GM12801 (cell line): ENCODE data around the gene TELO2.

Experiments
- TF ChIP-seq, protein P1 (sequence below): IDR thresholded peaks from one replicate; pipeline ENCODE4 v1.5.1; 2011; ENCODE audit warnings: control low read depth; ENCODE audit not compliant: insufficient read length; ENCODE audit errors: extremely low read depth

TELO2 gene

GRCh38 chr16:1499756-1500464 lies 6.8 kb downstream of the TELO2 start:
- TF ChIP-seq, protein P1, sequence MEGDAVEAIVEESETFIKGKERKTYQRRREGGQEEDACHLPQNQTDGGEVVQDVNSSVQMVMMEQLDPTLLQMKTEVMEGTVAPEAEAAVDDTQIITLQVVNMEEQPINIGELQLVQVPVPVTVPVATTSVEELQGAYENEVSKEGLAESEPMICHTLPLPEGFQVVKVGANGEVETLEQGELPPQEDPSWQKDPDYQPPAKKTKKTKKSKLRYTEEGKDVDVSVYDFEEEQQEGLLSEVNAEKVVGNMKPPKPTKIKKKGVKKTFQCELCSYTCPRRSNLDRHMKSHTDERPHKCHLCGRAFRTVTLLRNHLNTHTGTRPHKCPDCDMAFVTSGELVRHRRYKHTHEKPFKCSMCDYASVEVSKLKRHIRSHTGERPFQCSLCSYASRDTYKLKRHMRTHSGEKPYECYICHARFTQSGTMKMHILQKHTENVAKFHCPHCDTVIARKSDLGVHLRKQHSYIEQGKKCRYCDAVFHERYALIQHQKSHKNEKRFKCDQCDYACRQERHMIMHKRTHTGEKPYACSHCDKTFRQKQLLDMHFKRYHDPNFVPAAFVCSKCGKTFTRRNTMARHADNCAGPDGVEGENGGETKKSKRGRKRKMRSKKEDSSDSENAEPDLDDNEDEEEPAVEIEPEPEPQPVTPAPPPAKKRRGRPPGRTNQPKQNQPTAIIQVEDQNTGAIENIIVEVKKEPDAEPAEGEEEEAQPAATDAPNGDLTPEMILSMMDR: no peak

GRCh38 chr16:1500465-1501150 lies 7.4 kb downstream of the TELO2 start:
- TF ChIP-seq, protein P1: no peak

DNA sequence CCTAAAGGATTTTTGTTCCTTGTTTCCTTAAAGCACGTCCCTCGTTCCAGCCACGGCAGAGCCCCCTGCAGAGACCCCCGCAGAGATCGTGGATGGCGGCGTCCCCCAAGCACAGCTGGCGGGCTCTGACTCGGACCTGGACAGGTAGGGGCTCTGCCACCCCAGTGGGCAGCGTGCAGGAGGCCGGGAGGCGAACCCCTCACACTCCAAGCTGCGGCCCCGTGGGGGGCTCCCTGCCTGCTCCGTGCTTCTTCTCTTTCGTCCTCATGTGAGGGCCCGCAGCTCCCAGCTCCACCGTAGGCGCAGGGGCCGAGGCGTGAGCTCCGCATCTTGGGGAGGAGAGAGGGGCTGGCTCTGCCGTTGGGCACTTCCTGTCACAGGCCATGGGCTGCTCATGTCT lies 8.5 kb downstream of the TELO2 start:
- TF ChIP-seq, protein P1: no peak

DNA sequence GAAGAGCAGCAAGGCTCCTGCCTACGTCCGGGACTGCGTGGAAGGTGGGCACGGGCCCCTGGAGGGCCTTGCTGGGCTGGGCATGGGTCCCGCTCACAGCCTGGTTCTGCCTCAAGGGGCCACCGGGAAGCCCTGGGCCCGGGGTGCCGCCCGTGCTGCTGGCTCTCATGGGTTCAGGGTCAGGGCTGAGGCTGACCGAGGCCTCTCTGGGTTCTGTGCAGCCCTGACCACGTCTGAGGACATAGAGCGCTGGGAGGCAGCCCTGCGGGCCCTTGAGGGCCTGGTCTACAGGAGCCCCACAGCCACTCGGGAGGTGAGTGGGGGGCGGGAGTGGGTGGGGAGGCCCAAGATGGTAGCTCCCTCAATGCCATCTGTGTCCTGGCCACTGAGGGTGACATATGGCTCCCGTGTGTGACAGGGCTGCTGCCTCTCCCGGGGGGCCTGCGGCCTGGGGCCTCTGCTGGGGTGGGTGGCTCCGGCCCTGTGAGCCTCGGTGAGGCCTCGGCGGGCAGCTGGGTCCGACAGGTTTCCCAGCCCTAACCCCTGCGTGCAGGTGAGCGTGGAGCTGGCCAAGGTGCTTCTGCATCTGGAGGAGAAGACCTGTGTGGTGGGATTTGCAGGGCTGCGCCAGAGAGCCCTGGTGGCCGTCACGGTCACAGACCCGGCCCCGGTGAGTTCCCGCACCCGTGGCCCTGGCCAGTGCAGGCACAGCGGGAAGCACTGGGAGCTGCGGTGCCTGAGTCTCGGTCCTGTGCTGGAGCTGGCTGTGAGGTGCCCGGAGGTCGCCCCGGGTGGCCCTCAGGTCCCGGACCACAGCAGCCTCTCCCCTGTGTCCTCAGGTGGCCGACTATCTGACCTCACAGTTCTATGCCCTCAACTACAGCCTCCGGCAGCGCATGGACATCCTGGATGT lies 9.2 kb downstream of the TELO2 start:
- TF ChIP-seq, protein P1: no peak

- TF ChIP-seq, protein P1: no peak
These were observed 10.2 kb downstream of the TELO2 start for GRCh38 chr16:1503110-1503955.

DNA sequence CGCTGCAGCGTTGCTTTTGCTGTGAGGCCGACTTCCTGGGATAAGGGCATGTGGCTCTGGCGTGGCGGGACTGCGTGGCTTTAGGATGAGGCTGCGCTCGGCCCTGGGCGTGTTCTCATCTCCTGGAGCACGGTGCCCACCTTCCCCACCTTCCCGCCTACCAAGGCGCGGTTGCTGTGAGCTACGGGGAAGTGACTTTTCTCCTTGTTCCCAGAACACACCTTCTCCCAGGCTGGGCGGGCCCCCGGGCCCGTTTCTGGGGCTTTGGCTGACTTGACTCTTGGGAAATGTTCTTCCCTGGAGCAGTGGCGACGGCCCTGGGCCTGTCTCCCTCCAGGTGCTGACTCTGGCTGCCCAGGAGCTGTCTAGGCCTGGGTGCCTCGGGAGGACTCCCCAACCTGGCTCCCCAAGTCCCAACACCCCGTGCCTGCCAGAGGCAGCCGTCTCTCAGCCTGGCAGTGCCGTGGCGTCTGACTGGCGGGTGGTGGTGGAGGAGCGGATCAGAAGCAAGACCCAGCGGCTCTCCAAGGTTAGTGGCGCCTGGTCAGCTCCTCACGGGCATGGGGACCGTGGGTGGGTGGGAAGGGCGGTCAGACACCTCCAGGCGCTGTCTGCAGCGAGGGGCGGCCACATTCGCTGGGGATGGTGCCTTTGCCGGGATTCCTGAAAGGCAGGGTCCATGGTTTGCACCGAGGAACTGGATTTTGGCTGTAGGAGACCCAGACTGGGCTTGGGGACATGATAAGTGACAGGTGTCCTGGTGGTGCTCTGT lies 12.1 kb downstream of the TELO2 start:
- TF ChIP-seq, protein P1: no peak
